SKM-1 (cell line): ENCODE results near the gene HOXD11.

Experiments used
- DNase-seq: peaks from one replicate; lab custom pipeline; 2025; ENCODE audit not compliant: unreplicated experiment; lab: John Stamatoyannopoulos, UW

Gene HOXD11

DNA sequence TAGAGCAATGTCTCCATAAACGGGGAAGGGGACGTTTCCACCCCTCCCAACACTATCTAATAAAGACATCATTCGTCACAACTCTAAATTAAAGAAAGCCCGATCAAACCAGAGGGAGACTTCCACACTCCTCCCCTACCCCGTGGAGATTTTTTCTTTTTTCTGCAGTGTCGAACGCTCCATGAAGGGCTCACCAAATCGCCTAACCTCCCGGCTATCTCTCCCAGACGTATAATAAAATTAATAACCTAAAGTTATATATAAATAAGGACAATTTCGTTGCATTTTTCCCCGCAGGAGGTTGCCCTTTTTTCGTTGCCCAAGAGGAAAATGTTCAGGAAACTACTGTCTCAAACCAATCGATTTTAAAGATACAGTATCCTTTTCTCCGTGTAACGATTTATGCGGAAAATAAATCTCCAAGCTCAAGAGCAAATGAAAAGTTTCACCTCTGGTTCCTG, 25.7 kb upstream of the HOXD11 start:
- DNase-seq: no peak

DNA sequence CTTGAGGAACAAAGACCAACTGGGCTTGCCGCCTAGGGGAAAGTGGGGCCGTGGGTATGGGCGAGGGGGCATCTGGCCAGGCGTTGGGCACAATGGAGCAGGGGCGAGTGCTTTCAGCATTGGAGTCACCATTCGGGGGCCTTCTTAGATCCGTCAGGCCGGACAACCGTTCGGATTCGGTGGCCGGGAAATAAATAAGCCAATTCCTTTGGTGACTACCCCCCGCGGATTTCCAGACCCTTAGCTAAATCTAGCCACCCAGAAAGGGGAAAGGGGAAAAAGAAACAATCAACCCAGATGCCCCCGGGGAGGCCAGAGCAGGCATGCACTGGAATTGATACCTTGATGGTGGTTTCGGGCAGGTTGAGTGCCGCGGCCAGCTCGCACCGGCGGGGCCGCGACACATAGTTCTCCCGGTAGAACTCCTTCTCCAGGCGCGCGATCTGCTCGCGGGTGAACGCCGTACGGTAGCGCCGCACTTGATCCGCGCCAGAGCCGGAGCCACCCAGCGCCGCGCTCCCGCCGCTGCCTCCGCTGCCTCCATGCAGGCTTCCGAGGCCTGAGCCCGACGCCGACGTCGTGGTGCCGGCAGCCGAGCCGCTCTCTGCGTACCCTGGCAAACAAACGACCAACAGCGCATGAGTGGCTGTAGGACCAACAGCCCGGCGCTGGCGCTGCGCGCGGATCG, 25.1 kb upstream of the HOXD11 start:
- no peak for DNase-seq

DNA sequence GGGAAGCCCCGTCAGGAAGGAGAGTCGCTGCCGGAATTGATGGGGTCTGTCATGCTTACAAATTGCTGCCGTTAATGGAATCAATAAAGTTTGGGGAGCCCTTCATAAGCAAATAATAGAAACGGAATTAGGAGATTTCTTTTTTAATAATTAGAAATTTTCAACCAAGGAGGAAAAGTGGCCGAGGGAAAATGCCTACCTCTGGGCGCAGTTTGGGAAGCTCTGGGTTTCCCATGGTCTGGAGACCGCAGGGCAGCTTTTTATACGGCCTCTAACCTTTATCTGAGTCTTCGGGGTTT, 24.6 kb upstream of the HOXD11 start:
- no peak for DNase-seq

DNA sequence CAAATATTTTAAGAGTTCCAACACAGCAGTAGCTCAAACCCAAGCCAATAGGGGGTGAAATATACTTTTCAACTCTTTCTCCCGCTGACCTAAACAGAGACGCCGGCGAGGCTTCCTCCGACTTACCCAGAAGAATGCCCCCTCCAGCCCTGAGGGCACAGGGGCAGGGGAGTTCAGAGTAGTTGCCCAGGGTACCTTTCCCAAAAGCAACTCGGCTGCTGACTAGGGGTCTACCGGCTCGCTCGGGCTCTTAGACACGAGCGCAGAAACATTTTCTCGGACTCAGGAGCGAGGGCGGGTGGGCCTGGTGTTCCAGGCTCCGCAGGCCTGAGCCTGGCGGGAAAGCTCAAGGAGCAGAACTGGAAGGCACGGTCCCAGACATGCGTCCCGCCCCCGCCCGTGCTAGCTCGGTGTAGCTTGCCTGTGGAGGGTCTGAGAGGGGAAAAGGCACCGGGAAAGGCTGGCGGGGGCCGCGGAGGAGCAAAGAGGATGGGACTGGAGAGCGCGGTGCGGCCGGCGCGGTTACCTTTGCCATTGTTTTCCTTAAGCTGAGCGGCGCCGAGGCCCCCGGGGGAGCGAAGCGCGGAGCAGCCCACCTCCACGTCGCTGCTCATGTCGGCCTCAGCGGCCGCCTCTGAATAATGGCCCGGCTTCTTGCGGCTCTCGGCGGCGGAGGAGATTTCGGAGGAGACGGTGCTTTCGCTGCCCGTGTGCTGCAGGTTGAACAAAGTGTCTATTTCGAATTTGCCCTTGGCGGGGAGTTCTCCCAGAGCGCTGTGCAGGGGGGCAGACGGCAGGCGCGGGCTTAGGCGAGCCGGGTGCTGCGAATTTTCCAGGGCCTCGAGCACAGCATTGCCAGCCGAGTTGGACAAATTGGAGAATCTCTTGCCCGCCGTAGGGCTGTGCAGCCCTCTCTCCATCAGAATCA, 24.0 kb upstream of the HOXD11 start:
- DNase-seq: no peak

DNA sequence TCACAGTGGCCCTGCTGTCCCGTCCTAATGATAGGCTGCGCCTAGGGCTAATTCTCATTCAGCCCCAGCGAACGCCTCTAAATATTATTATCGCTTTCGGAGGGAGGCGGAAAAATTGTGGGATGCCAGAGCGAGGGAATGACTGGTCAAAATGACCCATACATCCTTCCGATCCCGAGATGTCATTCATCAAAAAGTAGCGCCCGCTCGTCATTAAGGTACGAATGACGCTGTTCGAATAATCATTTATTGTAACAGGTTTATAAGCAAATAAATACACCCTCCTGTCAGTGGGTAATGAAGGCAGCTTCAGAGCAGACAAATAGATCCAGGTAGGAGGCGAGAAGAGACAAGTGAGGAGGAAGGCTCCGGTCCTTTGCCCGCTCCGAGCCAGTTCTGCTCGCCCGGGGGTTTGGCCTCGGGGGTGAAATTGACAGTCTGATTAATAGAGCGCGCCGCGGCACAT, 23.3 kb upstream of the HOXD11 start, which contains the start of gene EVX2:
EVX2 (minus strand) TSS at position 167 of the 466 bp plus-strand sequence. CDS start 186 bp downstream, outside the sequence.
- DNase-seq: no peak

DNA sequence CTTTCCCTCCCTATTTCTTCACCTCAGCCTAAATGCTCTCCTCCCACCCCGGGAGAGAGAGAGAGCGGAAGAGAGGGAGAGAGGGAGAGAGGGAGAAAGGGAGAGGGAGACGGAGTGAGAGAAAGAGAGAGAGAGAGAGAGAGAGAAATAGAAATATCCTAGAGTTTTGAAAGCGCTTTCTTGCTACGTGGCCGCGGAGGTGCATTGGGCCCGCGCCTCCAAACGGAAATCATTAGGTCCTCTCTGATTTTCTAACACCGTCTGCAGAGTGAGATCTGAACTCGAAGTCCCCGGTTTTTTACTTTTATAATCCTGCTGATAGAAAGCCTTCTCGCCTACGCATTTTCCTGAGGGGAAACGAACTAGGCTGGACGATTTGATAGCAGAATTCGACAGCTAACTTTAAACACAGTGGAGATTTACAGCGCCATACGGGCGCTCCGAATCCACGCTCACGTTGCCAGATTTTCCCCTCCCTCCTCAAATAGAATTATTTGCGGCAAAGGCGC, 22.4 kb upstream of the HOXD11 start:
- no peak for DNase-seq

DNA sequence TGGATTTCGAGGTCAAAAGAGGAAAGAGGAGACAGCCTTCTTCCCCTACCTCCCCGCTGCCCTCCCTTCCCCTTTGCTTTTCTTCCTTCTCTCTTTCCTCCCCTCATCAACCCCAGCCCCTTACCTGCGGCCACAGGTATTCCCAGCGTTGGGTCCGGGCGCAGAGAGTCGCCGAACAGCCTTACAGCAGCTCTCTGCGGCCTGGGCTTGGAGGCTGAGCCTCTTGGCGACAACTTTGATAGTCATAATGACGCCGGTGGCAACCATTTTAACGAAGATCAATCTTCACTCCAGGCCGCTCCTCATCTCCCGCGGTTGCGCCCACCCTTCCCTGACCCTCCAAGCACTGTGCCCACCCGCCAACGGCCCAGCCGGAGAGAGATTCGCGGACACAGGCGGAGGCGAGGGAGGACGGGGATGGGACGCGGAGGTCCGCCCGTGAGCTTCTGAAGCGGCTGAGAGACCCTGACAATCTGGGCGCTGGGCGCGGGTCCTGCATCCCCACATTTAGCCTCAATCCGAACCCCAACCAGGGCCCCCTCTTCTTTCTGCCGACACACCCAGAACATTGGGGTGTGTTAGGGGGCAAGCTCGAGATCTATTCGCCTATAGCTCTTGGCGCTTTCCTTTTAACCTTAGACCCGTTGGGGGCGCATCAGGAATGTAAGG, 21.8 kb upstream of the HOXD11 start:
- no peak for DNase-seq

DNA sequence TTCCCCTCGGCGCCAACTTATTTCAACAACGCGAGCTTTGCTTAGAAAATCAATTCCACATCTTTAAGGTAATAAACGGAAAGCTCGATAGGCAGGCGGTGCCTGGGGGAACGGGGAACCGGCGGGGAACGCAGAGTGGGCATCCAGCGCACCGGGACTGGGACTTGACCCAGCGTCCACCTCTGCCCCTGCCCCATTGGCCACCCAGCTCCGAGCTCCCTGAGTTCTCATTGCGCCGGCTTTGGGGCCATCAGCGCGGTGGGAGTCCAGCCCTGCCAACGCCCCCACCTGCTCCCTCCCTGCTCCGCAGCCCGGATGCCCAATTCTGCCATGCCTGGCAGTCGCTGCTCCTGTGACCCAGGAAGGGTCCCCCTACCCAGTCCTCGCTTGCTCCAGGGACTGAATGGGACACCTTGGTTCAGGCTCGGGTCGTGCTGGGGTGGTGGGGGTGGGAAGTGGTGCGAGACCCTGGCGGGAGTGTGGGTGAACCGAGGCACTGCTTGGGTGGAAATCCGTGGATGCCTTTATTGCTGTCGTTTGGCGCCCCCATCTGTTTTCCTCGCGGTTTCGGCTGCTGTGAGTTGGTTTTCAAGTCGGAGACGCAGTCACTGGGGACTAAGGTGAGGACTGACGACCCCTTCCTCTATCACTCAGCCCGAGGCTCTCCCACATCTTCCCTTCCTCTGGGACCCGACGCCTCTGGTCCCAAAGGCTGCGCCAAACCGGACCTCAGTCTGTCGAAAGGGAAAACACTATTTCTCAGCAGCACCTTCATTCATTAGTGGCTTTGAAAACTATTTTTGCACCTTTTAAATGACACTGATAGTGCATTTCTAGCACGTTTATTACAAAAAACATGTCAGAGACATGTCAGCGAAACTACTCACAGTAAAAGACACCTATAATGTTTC, 21.0 kb upstream of the HOXD11 start:
- no peak for DNase-seq

DNA sequence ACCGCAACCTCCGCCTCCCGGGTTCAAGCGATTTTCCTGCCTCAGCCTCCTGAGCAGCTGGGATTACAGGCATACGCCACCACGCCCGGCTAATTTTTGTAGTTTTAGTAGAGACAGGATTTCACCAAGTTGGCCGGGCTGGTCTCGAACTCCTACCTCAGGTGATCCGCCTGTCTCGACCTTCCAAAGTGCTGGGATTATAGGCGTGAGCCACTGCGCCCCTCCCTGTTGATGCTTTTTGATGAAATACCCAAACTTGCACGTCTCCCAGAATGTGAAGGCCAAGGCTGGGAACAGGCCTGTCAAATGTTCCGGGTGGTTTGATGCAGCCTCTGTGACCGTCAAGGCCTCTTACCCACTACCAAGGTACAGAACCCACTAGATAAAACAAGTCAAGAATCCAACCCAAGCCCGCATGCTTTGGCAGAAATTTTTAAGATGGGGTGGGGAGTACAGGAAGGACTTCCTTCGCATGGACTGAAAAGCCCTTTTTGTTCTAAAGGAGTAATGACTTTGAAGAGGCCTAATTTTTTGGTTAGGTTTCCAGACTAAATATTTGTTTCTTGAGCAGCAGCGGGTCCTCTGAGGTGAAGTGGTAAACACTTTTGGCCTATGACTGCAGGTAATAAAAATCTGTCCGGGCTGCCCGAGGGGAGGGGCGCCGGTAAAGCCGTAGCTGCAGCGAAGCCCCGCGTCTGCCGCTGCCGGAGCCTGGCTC, 19.6 kb upstream of the HOXD11 start:
- no peak for DNase-seq

DNA sequence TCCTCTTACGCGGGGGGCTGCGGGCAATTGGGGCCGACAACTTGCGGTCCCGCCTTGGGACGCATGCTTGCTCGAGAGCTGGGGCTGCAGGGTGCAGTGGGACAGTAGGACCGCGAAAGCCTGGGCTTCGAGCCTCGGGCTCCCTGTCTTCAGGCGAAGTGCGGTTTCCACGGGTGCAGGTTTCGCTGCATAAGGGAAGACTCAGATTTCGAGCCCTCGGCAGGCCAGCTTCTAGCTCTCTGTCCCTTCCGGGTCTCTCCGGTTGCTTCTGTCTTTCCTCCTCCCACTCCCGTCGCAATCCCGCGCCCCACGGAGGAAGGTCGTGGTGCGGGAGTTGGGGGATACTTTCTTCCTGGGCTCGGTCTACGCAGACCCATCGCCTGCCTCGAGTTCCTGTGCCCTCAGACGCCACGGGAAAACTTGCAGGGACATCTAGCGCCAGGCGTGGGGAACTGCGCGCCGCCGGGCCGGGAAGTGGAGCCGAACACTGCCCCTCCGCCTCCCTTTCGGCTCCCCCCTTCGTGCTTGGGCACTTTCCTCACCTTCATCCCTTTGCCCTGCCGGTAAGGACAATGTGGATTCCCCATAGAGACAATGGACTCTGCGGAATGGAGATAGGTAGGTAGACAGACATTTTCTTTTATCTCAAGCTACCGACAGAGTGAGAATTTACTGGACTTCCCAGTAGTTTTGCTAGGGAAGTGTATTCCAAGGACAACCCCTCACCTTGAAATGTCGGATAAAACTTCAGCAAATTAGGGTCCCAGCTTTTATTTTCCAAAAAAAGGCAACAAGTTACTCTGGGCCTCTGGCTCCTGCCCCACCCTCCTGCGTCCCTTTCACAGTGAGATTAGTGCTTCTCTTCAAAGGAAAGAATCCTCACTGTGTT, 18.8 kb upstream of the HOXD11 start:
- no peak for DNase-seq

DNA sequence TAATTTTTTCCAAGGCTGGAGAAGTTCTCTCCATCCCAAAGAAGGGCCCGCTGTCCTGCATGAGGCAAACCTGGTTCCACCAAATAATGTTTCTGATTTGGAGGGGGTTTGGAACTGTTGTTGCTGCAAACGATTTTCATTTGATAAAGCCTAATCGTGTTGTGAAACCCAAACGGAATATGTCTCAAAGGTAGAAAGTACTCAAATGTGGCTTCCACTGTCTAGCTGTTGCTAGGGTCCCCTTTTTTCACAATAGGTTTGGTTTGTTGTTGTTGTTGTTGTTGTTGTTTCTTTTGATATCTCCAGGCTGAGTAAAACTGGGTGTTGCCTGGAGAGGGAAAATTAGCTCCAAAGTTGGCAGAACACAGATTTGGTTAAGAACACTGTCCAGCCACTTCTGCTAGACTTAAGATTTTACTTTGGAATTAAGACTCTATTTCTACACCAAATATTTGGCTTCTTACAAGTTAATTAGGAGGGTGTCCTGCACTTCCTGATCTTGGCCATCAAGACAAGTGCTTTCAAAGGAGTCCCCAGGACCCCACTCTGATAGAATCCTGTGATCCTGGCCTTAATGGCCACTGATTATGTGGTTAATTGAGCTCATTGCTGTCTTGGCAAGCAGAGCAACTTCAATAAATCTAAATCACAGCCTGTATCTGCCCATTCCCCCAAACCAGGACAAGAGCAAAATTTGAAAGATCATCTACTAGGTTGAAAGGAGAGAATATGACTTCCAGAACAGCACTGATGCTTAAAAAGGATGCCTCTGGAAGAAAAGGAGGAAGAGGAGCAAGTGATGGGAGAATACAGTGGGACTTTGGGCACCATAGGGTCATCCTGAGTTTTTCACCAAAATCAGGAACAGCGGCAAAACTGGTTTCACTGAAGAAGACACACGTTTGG, 17.9 kb upstream of the HOXD11 start:
- DNase-seq: no peak

DNA sequence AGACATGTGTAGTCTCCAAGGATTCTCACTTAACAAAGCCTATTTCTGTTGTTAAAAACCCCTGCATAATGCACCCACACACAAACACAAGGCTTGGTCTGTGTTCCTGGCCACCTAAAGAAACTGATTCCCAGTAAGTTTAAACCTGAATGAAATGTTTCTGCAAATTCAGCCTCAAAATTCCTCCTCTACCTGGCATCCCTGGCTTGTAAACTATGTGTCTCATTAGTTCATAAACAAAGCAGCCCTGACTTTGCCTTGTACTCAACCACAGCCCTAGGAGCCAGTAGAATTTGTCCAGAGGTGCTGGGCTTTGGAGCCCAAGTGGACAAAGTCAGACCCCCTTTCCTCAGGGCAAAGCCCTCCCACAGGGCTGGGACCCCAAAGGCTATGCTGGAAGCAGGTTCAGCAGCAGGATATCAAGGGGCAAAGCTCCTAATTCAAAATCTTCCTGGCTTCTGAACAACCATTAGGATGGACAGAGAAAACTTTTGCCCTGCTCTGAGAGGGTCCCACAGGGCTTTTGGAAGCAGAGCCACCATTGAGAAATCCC, 17.2 kb upstream of the HOXD11 start:
- DNase-seq: no peak

DNA sequence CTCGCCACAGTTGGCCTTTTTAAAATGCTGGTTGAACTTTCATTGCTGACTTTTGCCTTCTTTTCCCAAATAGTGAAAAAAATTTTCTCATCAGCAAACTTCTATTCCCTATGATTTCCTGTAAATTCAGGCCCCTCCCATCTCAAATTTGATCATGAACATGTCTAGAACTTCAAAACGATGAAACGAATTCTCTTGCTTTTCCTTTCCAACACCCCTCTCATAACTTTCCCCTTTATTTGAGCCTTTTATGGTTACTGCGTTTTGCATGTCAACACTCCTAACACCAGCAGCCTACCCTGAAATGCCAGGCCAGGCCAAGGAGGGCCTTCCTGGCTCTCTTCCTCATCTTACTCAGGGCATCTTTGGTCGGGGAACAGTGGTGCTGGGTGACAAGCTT, 16.2 kb upstream of the HOXD11 start:
- no peak for DNase-seq

DNA sequence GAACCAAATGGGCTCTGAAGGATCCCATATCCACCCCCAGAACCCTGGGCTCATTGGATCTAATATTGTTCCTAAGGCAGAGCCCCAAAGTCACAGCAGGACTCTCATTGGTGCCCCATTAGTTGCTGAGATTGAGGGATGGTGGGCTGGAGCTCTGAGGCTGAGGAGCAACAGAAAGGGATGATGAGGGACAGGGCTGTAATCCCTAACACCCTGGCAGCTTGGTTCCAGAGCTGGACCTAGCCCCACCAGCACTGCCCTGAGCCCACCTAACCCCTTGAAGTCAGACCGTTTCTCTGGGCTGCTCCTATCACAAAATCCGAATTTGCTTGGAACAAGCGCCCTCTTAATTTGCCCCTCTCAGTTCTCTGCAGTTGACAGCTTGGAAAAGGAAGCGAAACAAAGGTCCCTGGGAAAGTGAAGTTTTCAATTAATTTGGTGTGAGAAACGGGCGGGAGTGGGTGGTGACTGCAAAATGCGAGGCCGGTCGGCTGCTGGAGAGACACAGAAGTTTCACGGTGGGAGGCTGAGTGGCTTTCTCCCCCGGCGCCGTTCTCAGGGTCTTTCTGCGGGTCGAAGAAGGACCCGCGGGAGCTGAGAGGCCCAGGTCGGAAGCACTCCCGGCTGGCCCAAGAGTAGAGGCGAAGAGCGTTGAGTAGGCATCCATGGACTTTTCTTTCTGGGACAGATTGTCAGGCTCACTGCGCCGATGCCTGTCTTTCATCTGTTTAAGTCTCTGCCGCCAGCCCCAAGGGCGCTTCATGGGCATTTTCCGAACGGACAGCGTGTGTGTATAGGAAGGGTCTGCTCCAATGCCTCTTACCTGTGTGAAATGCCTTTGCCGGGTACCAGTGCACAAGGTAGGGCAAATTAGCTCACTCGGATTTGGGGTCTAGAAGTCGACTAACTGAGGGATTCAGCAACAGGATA, 15.5 kb upstream of the HOXD11 start:
- DNase-seq: no peak

DNA sequence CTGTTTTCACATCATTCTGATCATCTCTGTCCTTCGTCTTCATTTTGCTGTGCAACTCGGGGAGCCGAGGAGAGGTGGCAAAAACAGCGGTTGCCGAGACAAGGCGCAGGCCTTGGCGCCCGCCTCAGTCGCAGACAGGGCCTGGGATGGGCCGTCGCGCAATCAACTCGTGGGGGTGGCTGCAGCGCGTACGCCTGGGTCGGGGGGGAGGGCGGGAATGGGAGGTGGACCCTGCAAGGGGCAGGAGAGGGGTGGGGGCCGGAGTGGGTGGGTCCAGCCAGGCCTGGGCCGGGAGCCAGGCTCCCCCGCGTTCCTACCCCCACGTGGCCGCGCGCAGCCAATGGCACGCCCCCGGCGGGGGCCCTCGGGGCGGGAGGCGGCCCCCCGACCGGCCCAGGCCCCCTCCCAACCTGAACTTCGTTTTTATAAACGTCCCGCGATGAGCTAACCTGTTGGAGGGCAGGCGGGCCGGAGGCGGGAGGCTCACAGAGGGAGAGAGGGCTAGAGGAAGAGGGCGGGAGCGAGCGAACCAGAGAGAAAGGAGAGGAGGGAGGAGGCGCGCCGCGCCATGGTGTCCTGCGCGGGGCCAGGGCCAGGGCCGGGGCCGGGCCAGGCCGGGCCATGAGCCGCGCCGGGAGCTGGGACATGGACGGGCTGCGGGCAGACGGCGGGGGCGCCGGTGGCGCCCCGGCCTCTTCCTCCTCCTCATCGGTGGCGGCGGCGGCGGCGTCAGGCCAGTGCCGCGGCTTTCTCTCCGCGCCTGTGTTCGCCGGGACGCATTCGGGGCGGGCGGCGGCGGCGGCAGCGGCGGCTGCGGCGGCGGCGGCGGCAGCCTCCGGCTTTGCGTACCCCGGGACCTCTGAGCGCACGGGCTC, 14.6 kb upstream of the HOXD11 start, which contains the start of gene HOXD13:
HOXD13 (plus strand) TSS at position 452 of the 875 bp plus-strand sequence; CDS start at position 622, 170 bp downstream.
- no peak for DNase-seq
